Medulla oblongata (tissue), 1 donor: ENCODE data around the gene DUSP14.

Source experiments
- DNase-seq: peaks from one replicate; pipeline ENCODE4 v3.0.0-alpha.2; 2015; ENCODE audit errors: extremely low spot score

DUSP14 gene

DNA sequence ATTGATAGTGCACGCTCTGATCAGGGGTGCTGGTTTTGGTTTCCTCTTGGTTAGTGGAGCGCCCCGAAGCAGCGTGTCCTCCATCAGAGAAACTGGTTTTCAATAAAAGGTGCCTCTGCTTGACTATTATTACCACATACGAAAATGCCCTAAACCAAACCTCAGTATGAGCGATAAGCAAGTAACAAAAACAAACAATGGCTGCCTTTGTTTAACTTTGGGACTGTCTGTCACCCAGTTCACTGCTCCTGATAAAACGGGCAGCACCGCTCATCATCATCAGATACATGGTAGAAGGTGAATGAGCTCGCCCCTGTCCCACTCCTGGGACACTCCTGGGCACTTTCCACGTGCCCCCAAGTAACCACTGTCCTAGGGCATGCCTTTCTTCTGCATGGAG, 24.0 kb downstream of the DUSP14 start:
- DNase-seq: no peak

DNA sequence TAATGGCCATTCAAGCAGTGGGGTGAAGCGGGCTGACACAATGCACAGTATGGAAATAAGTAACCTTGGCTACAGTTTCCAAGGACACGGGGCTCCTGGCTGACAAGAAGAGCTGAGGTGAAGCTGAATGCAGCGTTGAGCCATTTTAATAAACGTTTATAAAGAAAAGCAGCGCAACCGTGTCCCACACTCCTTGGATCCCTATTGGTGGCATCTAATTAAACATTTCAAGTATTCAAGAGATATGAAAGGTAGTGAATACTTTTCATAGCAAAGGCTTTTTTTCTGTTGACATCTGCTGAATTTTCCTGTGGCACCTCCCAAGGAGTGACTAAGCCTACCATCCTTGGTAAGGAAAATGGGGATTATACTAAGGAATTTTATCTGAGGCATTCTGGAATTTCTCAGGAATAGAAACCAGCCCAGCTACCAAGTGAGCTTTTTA, 26.5 kb downstream of the DUSP14 start:
- DNase-seq: no peak

DNA sequence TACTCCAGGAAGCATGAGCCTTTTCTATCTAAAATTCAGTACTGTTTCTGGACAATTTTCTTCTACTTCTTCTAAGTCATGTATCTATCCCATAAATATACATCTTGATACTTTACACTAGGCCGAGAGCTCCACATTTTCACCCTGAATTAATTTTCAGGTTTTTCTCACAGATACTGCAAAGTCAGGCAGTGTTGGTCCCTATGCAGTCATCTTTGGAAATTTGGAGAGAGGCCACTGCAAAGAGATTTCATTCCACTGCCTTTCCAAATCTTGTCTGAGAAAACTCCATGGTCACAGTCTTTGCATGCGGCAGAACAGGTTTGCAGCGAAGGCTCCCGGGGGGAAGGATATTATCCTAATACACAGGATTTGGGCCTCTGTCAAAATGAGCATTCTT, 28.2 kb downstream of the DUSP14 start:
- DNase-seq: no peak

DNA sequence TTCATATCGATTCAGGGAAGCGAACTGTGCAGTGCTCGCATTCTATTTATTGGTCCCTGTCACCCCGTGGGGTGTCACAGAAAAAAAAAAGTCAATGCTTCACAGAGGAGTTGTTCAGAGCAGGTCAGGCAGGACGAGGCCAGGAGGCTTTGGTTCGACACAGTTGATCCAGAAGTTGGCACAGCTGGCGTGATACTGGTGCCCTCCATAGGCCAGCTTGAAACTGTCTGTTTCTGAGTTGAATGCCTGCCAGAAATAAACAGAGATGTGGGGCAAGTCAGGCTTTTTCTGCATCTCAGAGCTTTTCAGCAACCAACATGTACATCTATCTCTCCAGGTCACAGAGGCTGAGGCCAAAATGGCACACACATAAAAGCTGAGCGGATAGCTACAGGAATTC, 29.1 kb downstream of the DUSP14 start:
- DNase-seq: peak; percentile 46

DNA sequence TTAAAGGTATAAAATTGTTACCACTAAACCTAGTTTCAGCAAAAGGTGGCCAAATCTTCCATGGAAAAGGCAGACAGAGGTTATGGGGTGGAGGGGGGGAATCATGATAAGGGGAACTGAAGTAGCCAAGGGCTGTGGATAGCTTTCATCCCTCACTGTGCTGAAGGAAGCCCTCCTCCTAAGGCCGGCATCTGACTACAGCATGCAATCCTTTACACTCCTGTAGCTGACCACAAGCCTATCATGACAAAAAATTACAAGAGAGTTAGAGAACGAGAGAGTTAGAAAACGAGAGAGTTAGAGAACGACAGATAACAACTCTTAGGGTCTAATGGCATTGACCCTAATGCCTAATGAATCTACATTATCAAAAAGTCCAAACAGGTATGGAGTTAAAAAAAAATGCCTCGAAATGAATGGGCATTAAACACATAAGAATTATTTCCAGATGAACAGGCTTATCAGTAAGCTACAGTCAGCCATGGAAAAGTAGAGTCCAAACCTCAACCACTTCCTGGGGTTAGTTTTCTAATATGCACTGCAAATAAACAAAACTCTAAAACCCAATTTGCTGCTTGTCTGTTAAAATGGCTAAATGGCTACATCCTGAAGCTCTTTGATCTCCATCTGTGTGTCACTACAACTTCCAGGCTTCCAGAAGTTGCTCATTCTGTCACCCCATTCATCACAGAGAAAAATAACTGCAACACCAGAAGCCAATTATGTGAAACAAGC, 29.7 kb downstream of the DUSP14 start:
- DNase-seq: no peak

DNA sequence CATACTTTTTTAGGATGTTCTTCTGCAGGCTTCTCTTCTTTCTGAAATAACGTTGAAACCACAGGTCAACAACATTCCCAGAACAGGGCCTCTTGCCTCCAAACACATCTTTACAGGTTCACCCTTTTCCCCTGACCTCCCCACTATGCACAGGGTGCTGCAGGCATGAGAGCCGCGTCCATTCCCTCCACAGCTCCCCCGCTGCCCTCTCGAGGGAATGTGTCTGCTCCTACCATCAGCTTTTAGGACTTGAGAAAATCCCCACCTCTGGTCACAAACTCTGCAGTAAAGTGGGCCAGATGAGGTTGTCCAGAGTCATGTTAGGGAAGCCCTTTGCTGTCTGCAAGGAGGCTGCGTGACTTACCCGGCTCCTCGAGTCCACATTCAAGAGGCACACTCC, 30.5 kb downstream of the DUSP14 start:
- DNase-seq: no peak

DNA sequence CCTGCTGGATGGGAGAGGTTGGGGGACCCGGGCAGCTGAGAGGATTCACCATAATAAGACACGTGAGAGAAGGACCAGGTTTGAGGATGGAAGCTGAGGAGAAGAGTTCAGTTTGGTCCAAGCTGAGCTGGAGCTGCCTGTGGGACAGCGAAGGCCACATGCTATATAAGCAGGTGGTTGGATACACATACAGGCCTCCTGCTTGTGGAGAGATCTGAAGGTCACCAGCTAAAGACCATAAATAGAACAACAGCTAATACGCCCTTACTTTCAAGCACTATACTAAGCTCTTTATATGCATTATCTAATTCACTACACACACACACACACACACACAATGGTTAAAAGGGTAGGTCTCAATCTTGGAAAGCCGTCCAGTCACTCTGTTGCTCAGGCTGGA, 32.1 kb downstream of the DUSP14 start:
- DNase-seq: no peak

DNA sequence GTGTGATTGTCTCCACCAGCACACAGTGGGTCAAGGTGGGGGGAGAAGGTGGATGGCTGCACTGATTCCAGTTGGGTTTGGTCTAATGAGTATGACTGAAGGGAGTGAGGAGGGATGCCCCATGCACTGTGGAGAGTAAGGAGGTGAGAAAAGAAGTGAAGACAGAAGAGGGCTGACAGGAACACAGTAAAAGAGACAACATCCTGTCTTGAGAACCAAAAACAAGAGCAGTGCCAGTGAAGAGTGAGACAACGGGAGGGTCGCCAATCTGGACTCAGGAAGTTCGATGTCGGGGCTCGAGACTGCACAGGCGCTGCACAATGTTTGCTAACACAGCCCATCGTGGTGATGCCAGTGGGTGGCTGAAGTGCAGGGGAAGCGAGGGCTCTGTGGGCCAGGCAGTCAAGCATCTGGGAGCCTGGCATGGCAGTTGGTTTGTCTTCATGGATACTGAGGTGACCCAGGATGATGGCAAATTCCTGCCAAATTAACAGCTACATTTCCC, 34.1 kb downstream of the DUSP14 start:
- no peak for DNase-seq

DNA sequence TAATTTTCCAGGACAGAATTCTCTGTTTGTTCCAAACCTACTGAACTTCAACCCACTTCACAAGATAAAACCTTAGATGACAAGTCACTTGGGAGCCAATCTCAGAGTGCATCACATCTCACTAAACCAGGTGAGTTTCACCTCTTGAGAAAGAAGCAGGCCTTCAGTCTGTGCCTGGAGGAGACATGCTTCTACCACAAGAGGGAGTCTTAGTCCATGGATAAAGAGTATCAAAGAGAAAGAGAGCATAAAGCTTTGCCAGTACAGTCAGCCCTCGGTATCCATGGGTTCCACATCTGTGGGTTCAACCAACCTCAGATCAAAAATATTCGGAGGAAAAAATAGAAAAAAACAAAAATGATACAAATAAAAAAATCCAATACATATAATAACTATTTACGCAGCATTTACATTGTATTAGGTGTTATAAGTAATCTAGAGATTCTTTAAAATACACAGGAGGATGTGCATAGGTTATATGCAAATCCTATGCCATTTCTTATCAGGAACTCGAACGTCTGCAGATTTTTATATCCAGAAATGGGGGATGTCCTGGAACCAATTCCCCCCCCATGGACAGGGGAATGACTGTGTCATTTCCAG, 37.7 kb downstream of the DUSP14 start:
- peak; percentile 62 for DNase-seq

DNA sequence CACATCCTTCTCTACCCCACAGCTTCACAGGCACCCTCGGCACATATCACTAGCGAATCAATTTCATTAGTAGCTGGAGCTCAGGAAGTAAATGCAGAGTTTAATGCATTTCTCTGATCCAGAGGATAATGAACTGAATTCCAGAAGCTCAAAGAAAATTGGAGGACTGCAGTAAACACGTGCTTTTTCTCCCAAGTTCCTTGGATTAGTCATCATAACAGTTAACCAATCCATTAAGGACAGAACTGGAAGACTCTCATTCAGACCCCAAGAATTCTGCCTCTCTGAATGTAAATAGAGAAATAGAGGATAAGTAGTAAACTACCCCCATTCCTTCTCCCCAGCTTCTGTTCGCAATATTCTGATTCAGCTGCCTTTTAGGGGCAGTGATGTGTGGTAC, 40.7 kb downstream of the DUSP14 start:
- no peak for DNase-seq

DNA sequence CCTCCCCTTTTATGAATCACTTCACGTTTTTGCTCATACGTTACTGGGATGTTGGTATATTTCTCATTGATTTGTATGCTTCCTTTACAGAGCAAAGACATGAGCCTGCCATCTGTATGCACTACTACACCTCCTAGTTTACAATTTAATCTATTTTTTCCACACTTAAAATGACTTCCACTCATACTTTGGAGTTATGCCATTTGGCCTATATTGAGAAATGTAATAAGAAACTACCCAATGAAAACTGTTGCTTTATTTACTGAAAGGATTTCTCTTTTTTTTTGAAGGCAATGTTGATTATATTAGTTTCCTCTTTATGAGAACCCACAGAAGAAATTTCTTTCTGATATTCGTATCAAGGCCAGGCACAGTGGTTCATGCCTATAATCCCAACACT, 43.1 kb downstream of the DUSP14 start:
- DNase-seq: no peak

DNA sequence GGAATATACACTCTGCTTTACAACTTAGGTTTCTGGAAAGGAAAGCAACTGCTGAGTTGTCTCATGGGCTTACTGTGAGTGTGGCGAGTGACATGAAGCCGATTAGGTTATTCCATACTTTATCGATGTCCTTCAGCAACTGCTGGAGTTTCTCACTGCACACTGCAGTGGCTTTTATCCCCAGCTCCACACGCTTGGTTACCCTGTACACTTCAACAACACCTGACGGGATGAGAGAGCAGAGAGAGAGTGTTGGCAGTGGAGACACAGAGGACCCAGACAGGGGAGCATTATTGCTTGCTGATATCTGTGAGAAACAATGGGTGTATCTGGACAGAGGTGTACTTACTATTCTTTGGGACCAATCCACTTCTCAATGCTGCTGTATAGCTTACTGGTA, 46.2 kb downstream of the DUSP14 start:
- no peak for DNase-seq

DNA sequence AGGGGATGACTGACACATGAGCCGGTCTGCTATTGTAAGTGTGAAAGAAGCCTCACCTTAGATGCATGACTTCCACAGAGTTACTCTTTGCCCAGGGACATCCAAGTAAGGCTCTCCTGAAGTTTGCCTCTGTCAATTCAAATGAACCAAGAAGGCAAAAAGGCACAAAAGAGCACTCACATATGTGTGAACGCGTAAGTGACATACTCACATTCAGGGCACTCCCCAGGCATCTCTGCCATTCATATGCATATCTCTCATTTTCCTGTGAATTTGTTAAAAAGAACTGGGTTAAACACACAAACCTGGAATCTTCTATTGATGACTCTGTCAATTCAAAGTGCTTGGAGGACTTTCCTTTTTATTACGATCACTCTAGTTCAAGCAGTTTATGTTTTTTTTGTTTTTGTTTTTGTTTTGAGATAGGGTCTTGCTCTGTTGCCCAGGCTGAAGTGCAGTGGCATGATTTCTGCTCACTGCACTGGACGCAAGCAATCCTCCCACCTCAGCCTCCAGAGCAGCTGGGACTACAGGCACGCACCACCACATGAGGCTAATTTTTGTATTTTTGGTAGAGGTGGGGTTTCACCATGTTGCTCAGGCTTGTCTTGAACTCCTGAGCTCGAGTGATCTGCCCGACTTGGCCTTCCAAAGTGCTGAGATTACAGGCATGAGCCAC, 49.4 kb downstream of the DUSP14 start:
- no peak for DNase-seq

DNA sequence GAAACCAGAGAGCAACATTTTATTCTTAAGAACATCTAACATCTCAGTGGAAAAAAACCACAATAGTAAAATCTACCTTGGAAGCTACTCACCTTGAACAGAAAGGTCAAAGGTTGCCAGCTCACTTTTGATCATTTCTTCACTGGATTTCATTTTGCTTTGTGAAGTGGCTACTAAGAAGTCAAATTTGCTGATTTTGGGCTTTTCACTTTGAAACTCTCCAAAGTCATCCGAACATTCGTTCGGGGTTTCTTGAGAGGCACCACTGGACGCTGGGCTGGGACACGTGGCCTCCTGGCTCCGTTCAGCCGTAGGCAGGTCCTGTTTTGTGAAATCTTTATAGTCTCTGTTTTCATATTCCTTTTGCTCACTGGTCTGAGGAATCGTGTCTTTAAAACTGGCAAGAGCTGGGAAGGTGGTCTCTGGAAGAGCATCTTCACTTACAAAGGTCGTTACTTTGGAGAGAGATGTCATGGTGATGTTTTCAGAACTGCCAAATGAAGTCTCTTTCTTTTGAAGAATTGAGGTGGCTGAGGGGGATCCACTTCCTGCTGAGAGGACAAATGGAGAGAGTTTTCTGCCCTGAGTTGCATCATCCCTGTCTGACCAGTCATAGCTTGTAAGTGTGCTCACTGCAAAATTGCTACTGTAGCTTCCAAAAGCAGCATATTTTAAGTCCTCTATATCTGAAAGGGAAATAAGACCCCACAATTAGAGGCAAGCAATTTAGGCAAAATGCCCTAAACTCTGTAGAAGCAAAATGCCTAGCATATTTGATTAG, 52.4 kb downstream of the DUSP14 start:
- DNase-seq: no peak

DNA sequence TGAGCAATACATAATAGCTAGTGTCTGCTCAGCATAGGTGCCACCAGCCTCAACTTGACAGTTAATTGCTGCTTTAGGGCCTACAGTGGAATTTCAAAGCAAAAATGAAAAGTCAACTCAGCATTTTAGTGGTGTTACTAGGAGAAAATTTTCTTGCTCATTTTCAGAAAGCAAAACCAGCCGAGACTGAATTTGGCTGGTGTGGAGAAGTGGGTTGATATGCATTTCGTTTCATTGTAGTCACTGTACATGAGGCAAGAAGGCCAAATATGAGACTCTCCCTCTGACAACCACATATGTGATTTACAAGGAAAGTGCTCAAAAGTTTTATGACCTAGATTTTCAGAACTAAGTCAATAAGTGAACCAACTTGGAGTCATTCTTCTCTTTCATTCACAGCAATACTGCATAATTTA, 54.0 kb downstream of the DUSP14 start:
- no peak for DNase-seq

DNA sequence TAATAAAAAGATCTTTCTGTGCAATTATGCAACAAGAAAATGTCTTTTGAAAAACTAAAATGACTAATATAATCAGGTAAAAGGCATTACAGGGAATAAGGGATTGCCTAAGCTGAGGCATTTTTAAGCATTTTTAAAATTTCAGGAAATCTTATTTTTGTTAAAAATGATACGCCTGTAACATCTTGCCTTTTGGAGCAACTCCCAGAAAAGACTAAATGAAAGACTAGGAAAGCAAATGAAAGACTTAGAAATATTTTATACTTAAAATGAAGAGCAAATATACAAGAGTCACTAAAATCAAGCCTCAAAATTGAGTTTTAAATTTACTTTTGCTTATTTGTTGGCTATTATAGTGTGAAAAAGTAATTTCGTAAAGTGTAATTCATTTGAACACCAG, 55.8 kb downstream of the DUSP14 start:
- no peak for DNase-seq

DNA sequence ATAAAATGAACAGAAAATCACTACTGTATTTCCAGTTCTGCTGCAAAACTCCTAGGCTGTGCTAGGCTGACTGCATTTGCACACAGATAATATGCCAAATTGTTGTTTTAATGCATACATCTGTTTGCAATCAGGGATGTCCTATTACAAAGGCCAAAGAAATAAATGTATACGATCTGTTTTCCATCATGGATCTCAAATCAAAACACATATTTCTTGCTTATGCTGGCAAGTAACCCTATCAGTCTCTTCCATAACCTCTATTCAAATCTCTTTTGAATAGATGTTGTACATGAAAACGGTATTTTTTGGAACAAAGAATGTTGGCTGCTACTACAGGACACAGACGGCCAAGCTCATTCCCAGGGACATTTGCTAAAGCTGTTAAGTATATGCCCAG, 56.6 kb downstream of the DUSP14 start:
- no peak for DNase-seq

DNA sequence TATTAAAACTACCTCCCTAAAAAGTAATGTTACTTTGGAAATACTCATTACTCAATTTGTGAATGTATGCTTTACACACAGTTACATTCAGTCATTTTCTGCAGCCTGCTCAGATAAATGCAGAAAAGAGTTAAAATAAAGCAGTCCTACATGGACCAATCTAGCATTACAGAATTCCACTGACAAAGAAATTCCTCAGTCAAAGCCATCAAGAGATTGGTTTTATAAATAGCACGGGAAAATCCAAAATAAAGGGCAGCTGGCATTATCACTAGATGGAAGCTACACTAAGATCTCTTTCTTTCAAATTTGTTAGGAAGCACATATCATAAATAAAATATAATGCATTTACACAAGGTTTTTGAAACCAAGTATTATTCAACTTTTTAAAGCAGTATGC, 58.3 kb downstream of the DUSP14 start:
- no peak for DNase-seq

DNA sequence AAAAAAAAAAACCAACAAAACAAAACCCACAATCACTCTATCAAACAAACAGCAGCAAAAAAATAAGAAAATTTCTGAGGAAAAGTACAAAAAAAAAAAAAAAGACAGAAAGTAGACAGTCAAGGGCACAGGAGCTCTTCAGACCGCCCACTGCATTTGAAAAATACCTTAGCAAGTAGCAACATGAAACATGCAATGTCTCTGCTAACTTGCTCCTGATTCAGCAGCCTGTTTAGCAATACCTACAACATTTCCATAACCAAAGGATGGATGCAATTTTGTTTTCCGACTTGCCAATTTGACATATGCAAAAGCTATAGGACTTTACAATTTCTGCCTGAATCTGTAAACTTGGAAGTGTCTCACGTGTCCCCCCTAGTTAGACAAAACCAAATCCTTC, 62.1 kb downstream of the DUSP14 start:
- DNase-seq: no peak

DNA sequence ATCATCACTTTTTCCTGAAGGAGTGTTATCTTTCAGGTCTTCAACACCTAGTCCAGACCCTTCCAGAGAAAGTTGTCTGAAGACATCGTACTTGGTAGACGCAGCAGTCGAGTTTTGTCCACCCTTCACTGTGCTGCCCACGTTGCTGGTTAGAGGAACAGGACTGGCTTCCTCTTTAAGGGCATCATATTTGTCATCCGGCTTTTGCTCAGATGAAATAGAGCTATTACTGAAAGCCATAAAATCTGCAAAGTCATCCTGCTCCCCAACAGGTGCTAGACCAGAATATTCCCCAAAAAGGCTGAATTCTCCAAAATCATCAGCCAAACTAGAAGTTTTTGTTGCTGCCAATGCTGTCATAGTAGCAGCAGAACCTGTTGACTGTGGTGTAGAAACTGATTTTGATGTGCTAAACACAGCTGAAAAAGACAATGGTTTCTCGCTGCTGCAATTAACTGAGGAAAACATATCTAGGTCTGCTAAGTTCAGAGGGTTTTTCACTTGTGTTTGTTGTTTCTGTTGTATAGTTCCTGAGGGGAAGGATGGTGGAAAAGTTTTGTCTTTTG, 63.8 kb downstream of the DUSP14 start:
- no peak for DNase-seq

DNA sequence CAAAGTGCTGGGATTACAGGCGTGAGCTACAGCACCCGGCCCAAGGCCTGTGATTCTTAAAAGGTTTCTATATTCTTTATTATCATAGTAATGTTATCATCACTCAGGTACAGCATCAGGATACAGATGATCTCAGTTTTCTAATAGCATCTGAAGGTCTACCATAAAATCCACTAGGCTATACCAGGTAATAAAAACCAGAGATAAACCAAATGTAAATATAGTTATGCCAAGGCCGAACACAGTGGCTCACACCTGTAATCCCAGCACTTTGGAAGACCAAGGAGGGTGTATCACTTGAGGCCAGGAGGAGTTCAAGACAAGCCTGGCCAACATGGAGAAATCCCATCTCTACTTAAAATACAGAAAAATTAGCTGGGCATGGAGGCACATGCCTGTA, 65.7 kb downstream of the DUSP14 start:
- DNase-seq: no peak

DNA sequence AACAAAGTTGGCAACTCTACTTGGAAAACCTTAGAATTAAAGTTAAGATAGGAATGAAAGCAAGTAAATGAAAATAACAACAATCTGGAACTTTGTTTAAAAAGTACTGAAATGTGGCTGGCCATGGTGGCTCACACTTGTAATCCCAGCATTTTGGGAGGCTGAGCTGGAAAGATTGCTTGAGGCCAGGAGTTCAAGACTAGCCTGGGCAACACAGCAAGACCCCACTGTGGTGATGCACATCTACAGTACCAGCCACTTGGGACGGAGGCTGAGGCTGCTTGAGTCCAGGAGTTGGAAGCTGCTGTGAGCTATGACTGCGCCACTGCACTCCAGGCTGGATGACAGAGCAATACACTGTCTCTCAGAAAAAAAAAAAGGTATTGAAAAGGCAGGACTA, 67.8 kb downstream of the DUSP14 start:
- DNase-seq: no peak
